CD4-positive, CD25-positive, alpha-beta regulatory T cell (primary cell): ENCODE measurements around the gene RXYLT1. TPM values are rescaled to one million over a fixed set of nuclear protein-coding genes. Genes with fewer than 3 reads are reported as not detected.

Experiments used
- ATAC-seq, 2 donors: fragments of 150-1000 bp; cut with Tn5 transposase; one replicate each; pipeline ENCODE4 v1.10.0; 2021; ENCODE audit warnings: low read depth in 2 of 2, moderate number of reproducible peaks in 2 of 2, moderate library complexity in 1 of 2
- DNase-seq, 3 donors: peaks; one replicate each; pipeline versions ENCODE4 v3.0.0 to v3.0.0-alpha.2; 2012 to 2022; ENCODE audit warnings: mixed read lengths in 1 of 3
- H3K27ac ChIP-seq: one replicate; pipeline ENCODE4 v1.7.0; 2013; ENCODE audit warnings: mild to moderate bottlenecking, low read length; ENCODE audit not compliant: insufficient read depth, poor library complexity, severe bottlenecking
- H3K27me3 ChIP-seq: one replicate; pipeline ENCODE4 v1.7.0; 2013; ENCODE audit warnings: low read length; ENCODE audit not compliant: control insufficient read depth, insufficient read depth
- H3K36me3 ChIP-seq: one replicate; pipeline ENCODE4 v1.7.0; 2013; ENCODE audit warnings: mild to moderate bottlenecking, low read length, moderate library complexity; ENCODE audit not compliant: control insufficient read depth, insufficient read depth
- H3K4me1 ChIP-seq: 2 replicates; pipeline ENCODE4 v1.7.0; 2013; ENCODE audit warnings: mild to moderate bottlenecking, low read length; ENCODE audit not compliant: insufficient read depth, control insufficient read depth, poor library complexity, severe bottlenecking
- H3K4me3 ChIP-seq: one replicate; pipeline ENCODE4 v1.7.0; 2013; ENCODE audit warnings: low read depth, mild to moderate bottlenecking, low read length, moderate library complexity
- H3K9me3 ChIP-seq, 2 experiments: 1 replicate in 1 of 2; 2 replicates in 1 of 2; pipeline ENCODE4 v1.7.0; 2013; ENCODE audit warnings: low read length in 2 of 2, mild to moderate bottlenecking in 1 of 2, moderate library complexity in 1 of 2; ENCODE audit not compliant: control insufficient read depth in 2 of 2
- H3K27ac Mint-ChIP-seq, 3 donors: one replicate each; pipeline ENCODE4 v1.8.0; 2020 to 2022; ENCODE audit warnings: mild to moderate bottlenecking in 3 of 3, mixed read lengths in 3 of 3, moderate library complexity in 2 of 3
- H3K27me3 Mint-ChIP-seq: one replicate; pipeline ENCODE4 v1.8.0; 2022; ENCODE audit warnings: mild to moderate bottlenecking, mixed read lengths
- H3K36me3 Mint-ChIP-seq: one replicate; pipeline ENCODE4 v1.8.0; 2020; ENCODE audit warnings: mixed read lengths
- H3K4me1 Mint-ChIP-seq, 4 donors: one replicate each; pipeline ENCODE4 v1.8.0; 2020 to 2022; ENCODE audit warnings: mixed read lengths in 4 of 4, mild to moderate bottlenecking in 1 of 4
- H3K4me3 Mint-ChIP-seq, 4 donors: one replicate each; pipeline ENCODE4 v1.8.0; 2020 to 2022; ENCODE audit warnings: mild to moderate bottlenecking in 4 of 4, mixed read lengths in 4 of 4, moderate library complexity in 3 of 4
- H3K9me3 Mint-ChIP-seq, 7 donors: one replicate each; pipeline ENCODE4 v1.8.0; 2020 to 2022; ENCODE audit warnings: mixed read lengths in 7 of 7, mild to moderate bottlenecking in 3 of 7, moderate library complexity in 2 of 7
- polyA plus RNA-seq, 4 donors: library from polyadenylated mRNA; unstranded; fragments of 300-500 nt; fragmentation: Illumina TruSeq; gene quantifications; one replicate each; pipeline ENCODE4 v1.2.3, GENCODE V29; 2021
- total RNA-seq: library from RNA; stranded (reverse); gene quantifications from one replicate; pipeline ENCODE4 v1.2.3, GENCODE V29; 2022

RXYLT1 gene
- total and polyA plus RNA-seq, 5 donors from 2014 or later = 8.9 to 15.5 (median 12.4) TPM

GRCh38 chr12:63777340-63777739 lies 2.4 kb upstream of the RXYLT1 start:
- peak overlapping the region in 1 of 4 donors; percentile 95 for H3K4me3 Mint-ChIP-seq

DNA sequence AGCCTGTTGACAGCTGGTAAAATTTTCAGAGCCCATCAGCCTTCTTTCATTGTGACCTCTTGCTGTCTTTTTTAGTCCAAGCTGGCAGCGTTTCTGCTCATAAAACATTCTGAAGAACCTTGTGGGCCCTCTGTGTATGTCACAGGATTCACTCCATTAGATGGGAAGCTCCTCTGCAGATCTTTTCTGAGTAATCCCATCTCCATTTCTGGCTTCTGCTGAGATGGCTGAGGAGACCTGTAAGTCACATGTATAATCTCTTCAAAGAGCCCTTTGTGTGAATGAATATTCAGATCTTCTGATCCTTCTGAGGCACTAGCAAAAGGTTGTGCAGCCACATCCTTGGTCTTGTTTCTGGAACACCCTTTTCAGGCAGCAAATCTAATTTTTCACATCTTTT lies 2.8 kb downstream of the RXYLT1 start:
- Mint-ChIP-seq H3K4me3 (peak overlapping the region in 2 of 4 donors; percentile 36 to 84), H3K27me3 (no peaks in the 10 kb centered on the region), H3K27ac (peak overlapping the region in 2 of 3 donors; percentile 11 to 75), H3K36me3 (peaks cover 32% of the 10 kb centered on the region), H3K4me1 (peaks cover 20 to 39% (median 29%) of the 10 kb centered on the region in 4 donors), H3K9me3 (no peaks in the 10 kb centered on the region)
- no peaks in the 10 kb centered on the region for H3K27me3 ChIP-seq
- ATAC-seq (no peak), DNase-seq (no peak)
- H3K4me3 ChIP-seq = no peak overlapping the region
- peaks cover 10% of the 10 kb centered on the region for H3K4me1 ChIP-seq
- no peak overlapping the region for H3K27ac ChIP-seq
- H3K36me3 ChIP-seq = peaks cover 5% of the 10 kb centered on the region
- no peaks in the 10 kb centered on the region for H3K9me3 ChIP-seq

More at GRCh38 chr12:63777340-63777739, 2.4 kb upstream of the RXYLT1 start:
- Mint-ChIP-seq H3K9me3 (no peaks in the 10 kb centered on the region), H3K27ac (peak overlapping the region in 1 of 3 donors; percentile 26), H3K27me3 (peaks cover 10% of the 10 kb centered on the region), H3K36me3 (peaks cover 1% of the 10 kb centered on the region), H3K4me1 (peaks cover 12 to 31% (median 17%) of the 10 kb centered on the region in 4 donors)
- Histone ChIP-seq H3K9me3 (no peaks in the 10 kb centered on the region), H3K27me3 (no peaks in the 10 kb centered on the region), H3K4me3 (no peak overlapping the region), H3K4me1 (peaks cover 10% of the 10 kb centered on the region), H3K27ac (no peak overlapping the region), H3K36me3 (no peaks in the 10 kb centered on the region)
- ATAC-seq = no peak
- no peak for DNase-seq

DNA sequence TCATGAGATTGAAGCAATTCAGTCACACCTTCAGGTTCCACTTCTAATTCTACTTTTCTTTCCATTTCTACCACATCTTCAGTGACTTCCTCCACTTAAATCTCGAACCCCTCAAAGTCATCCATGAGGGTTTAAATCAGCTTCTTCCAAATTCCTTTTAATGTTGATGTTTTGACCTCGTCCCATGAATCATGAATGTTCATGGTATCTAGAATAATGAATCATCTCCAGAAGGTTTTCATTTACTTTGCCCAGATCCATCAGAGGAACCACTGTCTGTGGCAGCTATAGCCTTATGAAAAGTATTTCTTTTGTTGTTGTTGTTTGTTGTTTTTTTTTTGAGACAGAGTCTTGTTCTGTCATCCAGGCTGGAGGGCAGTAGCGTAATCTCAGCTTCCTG lies 7.6 kb downstream of the RXYLT1 start:
- H3K4me3 Mint-ChIP-seq = no peak overlapping the region
- H3K9me3 Mint-ChIP-seq = no peaks in the 10 kb centered on the region
- H3K27ac Mint-ChIP-seq = no peak overlapping the region
- H3K27ac ChIP-seq = no peak overlapping the region
- no peak for DNase-seq
- peaks cover 8 to 24% (median 13%) of the 10 kb centered on the region in 4 donors for H3K4me1 Mint-ChIP-seq
- H3K27me3 Mint-ChIP-seq = no peaks in the 10 kb centered on the region
- no peak for ATAC-seq
- H3K4me3 ChIP-seq = no peak overlapping the region
- peaks cover 19% of the 10 kb centered on the region for H3K36me3 ChIP-seq
- no peaks in the 10 kb centered on the region for H3K27me3 ChIP-seq
- no peaks in the 10 kb centered on the region for H3K9me3 ChIP-seq
- peaks cover 71% of the 10 kb centered on the region for H3K36me3 Mint-ChIP-seq
- no peaks in the 10 kb centered on the region for H3K4me1 ChIP-seq

DNA sequence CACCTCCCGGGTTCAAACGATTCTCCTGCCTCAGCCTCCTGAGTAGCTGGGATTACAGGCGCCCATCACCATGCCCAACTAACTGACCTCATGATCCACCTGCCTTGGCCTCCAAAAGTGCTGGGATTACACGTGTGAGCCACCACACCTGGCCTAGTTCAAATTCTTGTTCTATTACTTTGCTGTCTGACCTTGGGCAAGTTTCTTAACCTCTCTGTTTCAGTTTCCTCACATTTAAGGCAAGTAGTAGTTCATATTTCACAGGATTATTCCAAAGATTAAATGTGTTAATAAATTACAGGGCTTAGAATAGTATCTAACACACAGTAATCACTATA lies 10.9 kb downstream of the RXYLT1 start:
- H3K4me3 Mint-ChIP-seq = no peak overlapping the region
- H3K4me1 Mint-ChIP-seq = peaks cover 0 to 14% (median 5%) of the 10 kb centered on the region in 4 donors
- peaks cover 17% of the 10 kb centered on the region for H3K36me3 ChIP-seq
- H3K36me3 Mint-ChIP-seq = peaks cover 47% of the 10 kb centered on the region
- ATAC-seq (no peak), DNase-seq (no peak)
- H3K27me3 ChIP-seq = no peaks in the 10 kb centered on the region
- H3K4me1 ChIP-seq = no peaks in the 10 kb centered on the region
- no peak overlapping the region for H3K4me3 ChIP-seq
- H3K9me3 ChIP-seq = no peaks in the 10 kb centered on the region
- H3K9me3 Mint-ChIP-seq = no peaks in the 10 kb centered on the region
- H3K27me3 Mint-ChIP-seq = no peaks in the 10 kb centered on the region
- H3K27ac Mint-ChIP-seq = peak overlapping the region in 2 of 3 donors; percentile 60 to 63
- no peak overlapping the region for H3K27ac ChIP-seq

GRCh38 chr12:63792338-63792737 lies 12.6 kb downstream of the RXYLT1 start:
- Mint-ChIP-seq H3K9me3 (no peaks in the 10 kb centered on the region), H3K4me1 (peaks cover 0 to 9% (median 4%) of the 10 kb centered on the region in 4 donors), H3K27me3 (no peaks in the 10 kb centered on the region), H3K36me3 (peaks cover 48% of the 10 kb centered on the region), H3K4me3 (no peak overlapping the region), H3K27ac (no peak overlapping the region)
- DNase-seq (no peak), ATAC-seq (no peak)
- H3K27ac ChIP-seq = no peak overlapping the region
- H3K9me3 ChIP-seq = no peaks in the 10 kb centered on the region
- no peak overlapping the region for H3K4me3 ChIP-seq
- H3K27me3 ChIP-seq = no peaks in the 10 kb centered on the region
- H3K4me1 ChIP-seq = no peaks in the 10 kb centered on the region
- peaks cover 17% of the 10 kb centered on the region for H3K36me3 ChIP-seq

DNA sequence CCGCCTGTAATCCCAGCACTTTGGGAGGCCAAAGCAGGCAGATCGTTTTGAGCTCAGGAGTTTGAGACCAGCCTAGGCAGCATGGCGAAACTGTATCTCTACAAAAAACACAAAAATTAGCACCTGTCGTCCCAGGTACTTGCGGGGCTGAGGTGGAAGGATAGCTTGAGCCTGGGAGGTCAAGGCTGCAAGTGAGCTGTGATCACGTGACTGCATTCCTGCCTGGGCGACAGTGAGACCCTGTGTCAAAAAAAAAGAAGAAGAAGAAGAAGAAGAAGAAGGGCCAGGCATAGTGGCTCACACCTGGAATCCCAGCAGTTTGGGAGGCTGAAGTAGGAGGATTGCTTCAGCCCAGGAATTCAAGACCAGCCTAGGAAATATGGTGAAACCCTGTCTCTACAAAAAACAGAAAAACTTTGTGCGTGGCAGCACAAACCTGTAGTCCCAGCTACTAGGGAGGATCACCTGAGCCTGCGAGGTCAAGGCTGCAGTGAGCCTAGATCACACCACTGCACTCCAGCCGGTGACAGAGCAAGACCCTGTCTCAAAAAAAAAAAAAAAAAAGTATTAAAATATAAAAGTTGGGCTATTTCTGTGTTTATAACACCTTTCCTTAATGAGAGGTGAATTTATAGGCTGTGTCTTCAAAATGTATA lies 15.5 kb downstream of the RXYLT1 start:
- H3K4me3 ChIP-seq = no peak overlapping the region
- Mint-ChIP-seq H3K27me3 (no peaks in the 10 kb centered on the region), H3K36me3 (peaks cover 24% of the 10 kb centered on the region), H3K9me3 (no peaks in the 10 kb centered on the region), H3K27ac (no peak overlapping the region), H3K4me1 (peaks cover 0 to 5% (median 1%) of the 10 kb centered on the region in 4 donors), H3K4me3 (no peak overlapping the region)
- no peak for DNase-seq
- peaks cover 14% of the 10 kb centered on the region for H3K36me3 ChIP-seq
- H3K27ac ChIP-seq = no peak overlapping the region
- H3K4me1 ChIP-seq = no peaks in the 10 kb centered on the region
- no peak for ATAC-seq
- H3K27me3 ChIP-seq = no peaks in the 10 kb centered on the region
- H3K9me3 ChIP-seq = no peaks in the 10 kb centered on the region

GRCh38 chr12:63795944-63796343 lies 16.2 kb downstream of the RXYLT1 start:
- Mint-ChIP-seq H3K27ac (peak overlapping the region in 1 of 3 donors; percentile 12), H3K4me1 (peaks cover 0 to 5% (median 0%) of the 10 kb centered on the region in 4 donors), H3K9me3 (no peaks in the 10 kb centered on the region)

GRCh38 chr12:63802012-63802608 lies 22.4 kb downstream of the RXYLT1 start:
- no peak overlapping the region for H3K4me3 ChIP-seq
- peaks cover 8% of the 10 kb centered on the region for H3K36me3 Mint-ChIP-seq
- no peak overlapping the region for H3K27ac ChIP-seq
- ATAC-seq (no peak), DNase-seq (peak in 2 of 3 donors; percentile 33 to 34)
- H3K27me3 Mint-ChIP-seq = no peaks in the 10 kb centered on the region
- peaks cover 0 to 13% (median 5%) of the 10 kb centered on the region in 4 donors for H3K4me1 Mint-ChIP-seq
- H3K36me3 ChIP-seq = peaks cover 3% of the 10 kb centered on the region
- H3K9me3 Mint-ChIP-seq = no peaks in the 10 kb centered on the region
- H3K27ac Mint-ChIP-seq = no peak overlapping the region
- no peaks in the 10 kb centered on the region for H3K27me3 ChIP-seq
- H3K4me1 ChIP-seq = no peaks in the 10 kb centered on the region
- H3K4me3 Mint-ChIP-seq = no peak overlapping the region
- H3K9me3 ChIP-seq = no peaks in the 10 kb centered on the region

More at GRCh38 chr12:63795944-63796343, 16.2 kb downstream of the RXYLT1 start:
- Histone ChIP-seq H3K4me1 (no peaks in the 10 kb centered on the region), H3K9me3 (no peaks in the 10 kb centered on the region), H3K36me3 (peaks cover 7% of the 10 kb centered on the region), H3K27ac (no peak overlapping the region), H3K27me3 (no peaks in the 10 kb centered on the region), H3K4me3 (no peak overlapping the region)
- no peak overlapping the region for H3K4me3 Mint-ChIP-seq
- H3K27me3 Mint-ChIP-seq = no peaks in the 10 kb centered on the region
- DNase-seq = no peak
- peaks cover 18% of the 10 kb centered on the region for H3K36me3 Mint-ChIP-seq
- ATAC-seq = no peak
